MCF 10A (cell line): Measurements from ENCODE around the gene WDCP. TPM values are rescaled to one million over a fixed set of nuclear protein-coding genes. Genes with fewer than 3 reads are reported as not detected.

Source experiments
- BruUV-seq: library from RNA; stranded (reverse); fragments of 400-500 nt; replicated peaks from 2 replicates; lab custom pipeline; 2021; lab: Mats Ljungman, UMichigan
- CTCF ChIA-PET: fragments of 300-600 bp; sonication (Branson Sonifier 250); formaldehyde crosslinking; extraction: SDS; loops from one replicate; lab custom pipeline; 2021; ENCODE audit warnings: antibody characterized with exemption, inconsistent platforms; lab: Yijun Ruan, JAX
- POLR2A ChIA-PET: fragments of 300-600, 350-650 bp; sonication (Branson Sonifier 250); formaldehyde crosslinking; extraction: SDS; loops from one replicate; lab custom pipeline; 2020; ENCODE audit warnings: antibody characterized with exemption, inconsistent platforms; lab: Yijun Ruan, JAX
- DNase-seq: peaks from one replicate; pipeline ENCODE4 v3.0.0-alpha.2; 2018; ENCODE audit not compliant: unreplicated experiment
- H3K27ac Mint-ChIP-seq: one replicate; pipeline ENCODE4 v1.8.0; 2022; ENCODE audit warnings: mild to moderate bottlenecking, low read depth, mixed read lengths; ENCODE audit not compliant: unreplicated experiment
- H3K27me3 Mint-ChIP-seq: one replicate; pipeline ENCODE4 v1.8.0; 2022; ENCODE audit warnings: mixed read lengths; ENCODE audit not compliant: insufficient read depth, unreplicated experiment
- H3K36me3 Mint-ChIP-seq: one replicate; pipeline ENCODE4 v1.8.0; 2022; ENCODE audit warnings: mild to moderate bottlenecking, moderate library complexity, mixed read lengths; ENCODE audit not compliant: insufficient read depth, unreplicated experiment
- H3K4me1 Mint-ChIP-seq: one replicate; pipeline ENCODE4 v1.8.0; 2022; ENCODE audit warnings: mixed read lengths; ENCODE audit not compliant: insufficient read depth, unreplicated experiment
- H3K4me3 Mint-ChIP-seq: one replicate; pipeline ENCODE4 v1.8.0; 2022; ENCODE audit warnings: mild to moderate bottlenecking, moderate library complexity, mixed read lengths; ENCODE audit not compliant: unreplicated experiment
- H3K9me3 Mint-ChIP-seq: one replicate; pipeline ENCODE4 v1.8.0; 2022; ENCODE audit warnings: mixed read lengths; ENCODE audit not compliant: unreplicated experiment
- intact Hi-C: fragments of 100-400 bp; cut with micrococcal nuclease; formaldehyde crosslinking; loops from 2 replicates; pipeline ENCODE4 v1.14.1; 2022
- total RNA-seq: library from RNA; stranded (reverse); gene quantifications from 2 replicates; pipeline ENCODE4 v1.2.3, GENCODE V29; 2022
- TF ChIP-seq, protein P1 (sequence below): fragments of 200-600 bp; IDR thresholded peaks from one replicate; pipeline ENCODE4 v1.8.0; 2022; ENCODE audit warnings: antibody characterized with exemption, mild to moderate bottlenecking; ENCODE audit not compliant: unreplicated experiment

Gene WDCP
- total RNA-seq, 1 experiment from 2014 or later, result 11.2 TPM

DNA sequence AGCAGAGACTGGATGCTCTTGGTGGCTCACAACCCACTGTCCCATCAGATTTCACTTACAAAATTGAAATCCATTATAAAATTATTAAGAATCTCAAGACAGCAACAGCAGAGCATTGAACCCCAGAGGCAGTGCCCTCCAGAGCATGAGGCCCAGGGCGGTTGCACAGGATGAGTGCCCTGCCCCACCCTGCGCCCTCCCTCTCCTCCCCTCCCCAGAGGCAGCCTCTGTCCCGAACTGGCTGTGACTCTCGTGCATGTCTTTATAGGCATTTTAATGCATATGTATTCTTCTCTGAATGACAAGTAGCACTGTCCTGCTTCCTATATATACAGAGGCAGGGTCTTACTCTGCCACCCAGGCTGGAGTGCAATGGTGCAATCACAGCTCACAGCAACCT lies 26.9 kb downstream of the WDCP start:
- Mint-ChIP-seq H3K4me3 (no peak overlapping the region), H3K36me3 (no peaks in the 10 kb centered on the region), H3K27ac (peak overlapping the region; percentile 38), H3K4me1 (peaks cover 21% of the 10 kb centered on the region), H3K9me3 (no peaks in the 10 kb centered on the region), H3K27me3 (no peaks in the 10 kb centered on the region)
- POLR2A ChIA-PET, result interaction anchor here (2.2 kb wide), 1 partner anchor 64 kb away, joined by 6 read pairs; the partner anchor contains the start of gene TP53I3
- DNase-seq, result no peak
- TF ChIP-seq, protein P1, sequence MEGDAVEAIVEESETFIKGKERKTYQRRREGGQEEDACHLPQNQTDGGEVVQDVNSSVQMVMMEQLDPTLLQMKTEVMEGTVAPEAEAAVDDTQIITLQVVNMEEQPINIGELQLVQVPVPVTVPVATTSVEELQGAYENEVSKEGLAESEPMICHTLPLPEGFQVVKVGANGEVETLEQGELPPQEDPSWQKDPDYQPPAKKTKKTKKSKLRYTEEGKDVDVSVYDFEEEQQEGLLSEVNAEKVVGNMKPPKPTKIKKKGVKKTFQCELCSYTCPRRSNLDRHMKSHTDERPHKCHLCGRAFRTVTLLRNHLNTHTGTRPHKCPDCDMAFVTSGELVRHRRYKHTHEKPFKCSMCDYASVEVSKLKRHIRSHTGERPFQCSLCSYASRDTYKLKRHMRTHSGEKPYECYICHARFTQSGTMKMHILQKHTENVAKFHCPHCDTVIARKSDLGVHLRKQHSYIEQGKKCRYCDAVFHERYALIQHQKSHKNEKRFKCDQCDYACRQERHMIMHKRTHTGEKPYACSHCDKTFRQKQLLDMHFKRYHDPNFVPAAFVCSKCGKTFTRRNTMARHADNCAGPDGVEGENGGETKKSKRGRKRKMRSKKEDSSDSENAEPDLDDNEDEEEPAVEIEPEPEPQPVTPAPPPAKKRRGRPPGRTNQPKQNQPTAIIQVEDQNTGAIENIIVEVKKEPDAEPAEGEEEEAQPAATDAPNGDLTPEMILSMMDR, result no peak
- intact Hi-C loops, result no loop called here
- no TSS peak for BruUV-seq
- CTCF ChIA-PET, result no interaction called here

DNA sequence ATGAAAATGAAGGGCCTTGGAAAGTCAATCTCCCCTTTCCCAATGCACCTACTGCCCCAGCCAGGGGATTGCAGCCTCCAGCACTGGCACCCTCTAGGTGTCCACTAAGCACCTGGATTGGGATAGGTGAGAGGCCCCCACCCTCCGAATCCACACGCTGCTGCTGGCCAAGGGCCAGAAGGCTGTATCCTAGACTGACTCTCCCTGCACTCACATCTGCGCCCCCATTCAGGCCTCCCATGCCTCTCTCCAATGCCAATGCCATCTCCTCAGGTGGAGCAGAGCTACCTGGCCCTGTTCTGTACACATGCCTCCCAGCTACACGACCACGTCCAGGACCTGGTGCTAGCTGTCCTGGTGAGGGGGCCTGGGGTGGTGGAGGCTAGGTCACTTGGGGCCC lies 27.5 kb downstream of the WDCP start:
- H3K27ac Mint-ChIP-seq, result no peak overlapping the region
- CTCF ChIA-PET, result no interaction called here
- H3K4me3 Mint-ChIP-seq, result no peak overlapping the region
- H3K36me3 Mint-ChIP-seq, result no peaks in the 10 kb centered on the region
- TF ChIP-seq, protein P1, result no peak
- BruUV-seq, result no TSS peak
- peaks cover 21% of the 10 kb centered on the region for H3K4me1 Mint-ChIP-seq
- DNase-seq, result no peak
- POLR2A ChIA-PET, result no interaction called here
- intact Hi-C loops, result no loop called here
- H3K9me3 Mint-ChIP-seq, result no peaks in the 10 kb centered on the region
- no peaks in the 10 kb centered on the region for H3K27me3 Mint-ChIP-seq

DNA sequence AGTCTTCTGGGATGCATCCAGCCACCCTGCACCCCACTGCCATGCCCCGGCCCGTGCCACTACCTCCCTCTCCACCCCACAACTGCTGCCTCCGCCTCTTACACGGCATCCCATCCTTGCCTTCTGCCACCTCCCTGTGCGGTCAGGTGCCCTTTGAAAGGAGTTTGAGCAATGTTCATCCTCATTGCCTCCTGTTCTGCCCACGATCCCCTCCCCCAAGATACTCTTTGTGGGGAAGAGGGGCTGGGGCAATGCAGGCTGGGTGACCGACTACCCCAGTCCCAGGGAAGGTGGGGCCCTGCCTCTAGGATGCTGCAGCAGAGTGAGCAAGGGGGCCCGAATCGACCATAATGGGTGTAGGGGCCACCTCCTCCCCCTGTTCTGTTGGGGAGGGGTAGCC lies 28.9 kb downstream of the WDCP start:
- Mint-ChIP-seq H3K27me3 (no peaks in the 10 kb centered on the region), H3K27ac (no peak overlapping the region), H3K4me1 (peaks cover 21% of the 10 kb centered on the region), H3K36me3 (no peaks in the 10 kb centered on the region), H3K4me3 (no peak overlapping the region), H3K9me3 (no peaks in the 10 kb centered on the region)
- CTCF ChIA-PET, result no interaction called here
- no TSS peak for BruUV-seq
- POLR2A ChIA-PET, result no interaction called here
- TF ChIP-seq, protein P1, result no peak
- DNase-seq, result no peak
- intact Hi-C loops, result no loop called here

DNA sequence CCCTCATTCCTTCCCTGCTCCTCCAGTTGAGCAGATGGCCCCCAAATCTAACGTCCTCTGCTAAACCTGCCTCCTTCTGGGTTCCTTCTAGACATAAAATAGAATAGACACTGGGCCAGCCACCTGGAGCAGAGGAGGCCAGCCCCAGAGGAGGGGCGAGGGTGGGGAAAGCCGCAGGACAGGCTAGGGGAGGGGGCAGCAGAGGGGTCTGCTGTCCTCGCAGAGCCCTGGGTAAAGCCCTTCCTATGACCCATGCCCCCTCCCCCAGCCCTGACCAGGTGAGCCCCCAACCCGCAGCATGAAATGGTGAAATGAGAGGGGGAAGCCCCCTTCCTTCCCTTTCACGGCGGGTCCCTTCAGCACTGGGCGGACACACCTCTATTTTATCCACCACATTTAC lies 29.5 kb downstream of the WDCP start:
- no peaks in the 10 kb centered on the region for H3K27me3 Mint-ChIP-seq
- CTCF ChIA-PET, result no interaction called here
- no peak for DNase-seq
- H3K27ac Mint-ChIP-seq, result no peak overlapping the region
- BruUV-seq, result no TSS peak
- POLR2A ChIA-PET, result no interaction called here
- TF ChIP-seq, protein P1, result no peak
- H3K36me3 Mint-ChIP-seq, result no peaks in the 10 kb centered on the region
- H3K9me3 Mint-ChIP-seq, result no peaks in the 10 kb centered on the region
- peaks cover 21% of the 10 kb centered on the region for H3K4me1 Mint-ChIP-seq
- no peak overlapping the region for H3K4me3 Mint-ChIP-seq
- intact Hi-C loops, result no loop called here
